Stomach (tissue), 9 donors: Measurements from ENCODE around the gene EML6. TPM values are rescaled to one million over a fixed set of nuclear protein-coding genes. Genes with fewer than 3 reads are reported as not detected.

Experiments
- DNase-seq, 2 donors: peaks; one replicate each; pipeline versions ENCODE4 v3.0.0 to v3.0.0-alpha.2; 2013 to 2019
- H3K27ac ChIP-seq, 5 donors: fragments of 200-600 bp in 4 of 5; sonication (generic) in 4 of 5; one replicate each; pipeline ENCODE4 v1.5.1; 2013 to 2019; ENCODE audit warnings: mild to moderate bottlenecking in 1 of 5, moderate library complexity in 1 of 5
- H3K27me3 ChIP-seq, 3 donors: fragments of 200-600 bp; sonication (generic); one replicate each; pipeline ENCODE4 v1.5.1; 2017 to 2019; ENCODE audit warnings: mixed run types in 1 of 3
- H3K36me3 ChIP-seq, 4 donors: fragments of 200-600 bp; sonication (generic); 1 replicate in 3 of 4; 2 replicates in 1 of 4; pipeline ENCODE4 v1.5.1; 2016 to 2019
- H3K4me1 ChIP-seq, 4 donors: fragments of 200-600 bp; sonication (generic); one replicate each; pipeline ENCODE4 v1.5.1; 2016 to 2019
- H3K4me3 ChIP-seq, 4 donors: fragments of 200-600 bp; sonication (generic) in 3 of 4; one replicate each; pipeline ENCODE4 v1.5.1; 2016 to 2019; ENCODE audit warnings: mild to moderate bottlenecking in 1 of 4
- H3K9me3 ChIP-seq, 4 donors: fragments of 200-600 bp; sonication (generic); one replicate each; pipeline ENCODE4 v1.5.1; 2016 to 2019
- EP300 ChIP-seq: sonication (generic); formaldehyde crosslinking; IDR thresholded peaks from one replicate; pipeline ENCODE4 v1.6.1; 2017; ENCODE audit warnings: antibody characterized with exemption
- POLR2A ChIP-seq, 4 donors: fragments of 450-650 bp; IDR thresholded peaks; one replicate each; pipeline ENCODE4 v1.6.1; 2016; ENCODE audit warnings: antibody characterized with exemption in 4 of 4, control low read depth in 2 of 4, mild to moderate bottlenecking in 1 of 4, moderate library complexity in 1 of 4
- POLR2AphosphoS5 ChIP-seq, 3 donors: sonication (generic); formaldehyde crosslinking; IDR thresholded peaks; one replicate each; pipeline ENCODE4 v1.6.1; 2016; ENCODE audit warnings: antibody characterized with exemption in 3 of 3
- WGBS, 5 donors: extraction: QIAGEN DNeasy Blood & Tissue Kit in 3 of 5; methylation state at CpG; one replicate each; pipeline versions ENCODE4 v1.1.5 to v1.1.7; 2013 to 2018; 5-methylcytosine and 5-hydroxymethylcytosine counted together
- intact Hi-C: fragments of 100-400 bp; cut with DNase I; formaldehyde crosslinking; loops from one replicate; pipeline ENCODE4 v1.15.1; 2023; ENCODE audit warnings: low total_unique reads
- polyA plus RNA-seq, 3 donors: library from polyadenylated mRNA; stranded (reverse); fragments of 200-250 nt; gene quantifications; one replicate each; pipeline ENCODE4 v1.2.3, GENCODE V29; 2013
- total RNA-seq, 5 donors: library from RNA; depleted of rRNA; stranded (reverse); fragments of >200 nt; gene quantifications; one replicate each; pipeline versions ENCODE4 v1.1.0 to v1.2.3, GENCODE V29; 2014 to 2016
- TF ChIP-seq, protein P1 (sequence below), 7 experiments: fragments of 450-650 bp in 4 of 7; fragments of 200-600 bp in 3 of 7; sonication (generic) in 3 of 7; IDR thresholded peaks; one replicate each; pipeline ENCODE4 v1.5.1; 2016 to 2019; ENCODE audit warnings: antibody characterized with exemption in 7 of 7, control low read depth in 2 of 7, mild to moderate bottlenecking in 1 of 7
- donor health status: healthy with polysubstance abuse.
- donor health status: Bipolar disorder and iron deficiency.
- donor health status: healthy.

EML6 gene
- total and polyA plus RNA-seq, 8 donors = 0.45 to 10.1 (median 1.8) TPM; not detected in 1

DNA sequence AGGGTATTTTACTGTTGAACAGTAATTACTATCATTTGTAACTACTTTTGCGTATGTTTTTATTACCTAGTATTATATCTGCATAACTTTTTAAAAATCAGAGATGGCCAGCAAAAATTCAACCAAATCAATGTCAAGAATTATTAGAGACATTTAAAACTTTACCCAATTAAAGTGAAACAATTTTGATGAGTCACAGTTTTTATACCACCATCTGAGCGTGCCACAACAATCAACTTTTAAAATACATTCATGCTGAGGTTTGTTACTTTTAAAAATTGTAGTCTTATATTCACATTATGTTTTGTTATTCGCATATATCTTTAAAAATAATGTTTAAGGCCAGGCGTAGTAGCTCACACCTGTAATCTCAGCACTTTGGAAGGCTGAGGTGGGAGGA, 211.9 kb downstream of the EML6 start:
- TF ChIP-seq, protein P1, sequence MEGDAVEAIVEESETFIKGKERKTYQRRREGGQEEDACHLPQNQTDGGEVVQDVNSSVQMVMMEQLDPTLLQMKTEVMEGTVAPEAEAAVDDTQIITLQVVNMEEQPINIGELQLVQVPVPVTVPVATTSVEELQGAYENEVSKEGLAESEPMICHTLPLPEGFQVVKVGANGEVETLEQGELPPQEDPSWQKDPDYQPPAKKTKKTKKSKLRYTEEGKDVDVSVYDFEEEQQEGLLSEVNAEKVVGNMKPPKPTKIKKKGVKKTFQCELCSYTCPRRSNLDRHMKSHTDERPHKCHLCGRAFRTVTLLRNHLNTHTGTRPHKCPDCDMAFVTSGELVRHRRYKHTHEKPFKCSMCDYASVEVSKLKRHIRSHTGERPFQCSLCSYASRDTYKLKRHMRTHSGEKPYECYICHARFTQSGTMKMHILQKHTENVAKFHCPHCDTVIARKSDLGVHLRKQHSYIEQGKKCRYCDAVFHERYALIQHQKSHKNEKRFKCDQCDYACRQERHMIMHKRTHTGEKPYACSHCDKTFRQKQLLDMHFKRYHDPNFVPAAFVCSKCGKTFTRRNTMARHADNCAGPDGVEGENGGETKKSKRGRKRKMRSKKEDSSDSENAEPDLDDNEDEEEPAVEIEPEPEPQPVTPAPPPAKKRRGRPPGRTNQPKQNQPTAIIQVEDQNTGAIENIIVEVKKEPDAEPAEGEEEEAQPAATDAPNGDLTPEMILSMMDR (IDR thresholded peaks at IDR 0.05) = no peak
- TF ChIP-seq POLR2AphosphoS5 (IDR thresholded peaks at IDR 0.05) (no peak), EP300 (no peak), POLR2A (IDR thresholded peaks at IDR 0.05) (no peak)
- WGBS, 5 donors = 90 to 96% (median 94%) methylated on average over 4 of the region's 4 CpGs
- H3K4me1 ChIP-seq = no peaks in the 10 kb centered on the region
- intact Hi-C loops = no loop called here
- no peak overlapping the region for H3K4me3 ChIP-seq
- no peaks in the 10 kb centered on the region for H3K36me3 ChIP-seq
- no peak for DNase-seq
- H3K9me3 ChIP-seq = peaks cover 0 to 10% (median 7%) of the 10 kb centered on the region in 4 donors
- no peak overlapping the region for H3K27ac ChIP-seq
- H3K27me3 ChIP-seq = no peaks in the 10 kb centered on the region

DNA sequence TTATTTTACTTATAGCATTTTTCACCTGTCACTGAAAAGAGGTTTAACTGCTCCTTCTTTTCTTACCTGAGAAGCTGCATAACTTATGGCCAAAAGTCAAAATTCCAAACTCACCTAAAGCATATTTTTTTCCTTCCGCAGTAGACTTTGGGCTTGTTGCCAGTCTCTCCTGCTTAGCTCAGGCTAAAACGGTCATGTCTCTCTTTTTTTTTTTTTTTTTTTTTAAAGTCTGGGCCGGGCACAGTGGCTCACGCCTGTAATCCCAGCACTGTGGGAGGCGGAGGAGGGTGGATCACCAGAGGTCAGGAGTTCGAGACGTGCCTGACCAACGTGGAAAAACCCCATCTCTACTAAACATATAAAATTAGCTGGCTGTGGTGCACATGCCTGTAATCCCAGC, 213.3 kb downstream of the EML6 start:
- intact Hi-C loops = no loop called here
- no peaks in the 10 kb centered on the region for H3K4me1 ChIP-seq
- no peaks in the 10 kb centered on the region for H3K27me3 ChIP-seq
- H3K4me3 ChIP-seq = no peak overlapping the region
- DNase-seq = no peak
- 65 to 80% (median 70%) methylated on average over 8 of the region's 8 CpGs for WGBS, 5 donors
- no peak overlapping the region for H3K27ac ChIP-seq
- no peaks in the 10 kb centered on the region for H3K36me3 ChIP-seq
- TF ChIP-seq POLR2AphosphoS5 (IDR thresholded peaks at IDR 0.05) = no peak
- TF ChIP-seq, protein P1 (IDR thresholded peaks at IDR 0.05) = no peak
- TF ChIP-seq EP300 = no peak
- TF ChIP-seq POLR2A (IDR thresholded peaks at IDR 0.05) = no peak
- H3K9me3 ChIP-seq = peaks cover 0 to 10% (median 7%) of the 10 kb centered on the region in 4 donors

DNA sequence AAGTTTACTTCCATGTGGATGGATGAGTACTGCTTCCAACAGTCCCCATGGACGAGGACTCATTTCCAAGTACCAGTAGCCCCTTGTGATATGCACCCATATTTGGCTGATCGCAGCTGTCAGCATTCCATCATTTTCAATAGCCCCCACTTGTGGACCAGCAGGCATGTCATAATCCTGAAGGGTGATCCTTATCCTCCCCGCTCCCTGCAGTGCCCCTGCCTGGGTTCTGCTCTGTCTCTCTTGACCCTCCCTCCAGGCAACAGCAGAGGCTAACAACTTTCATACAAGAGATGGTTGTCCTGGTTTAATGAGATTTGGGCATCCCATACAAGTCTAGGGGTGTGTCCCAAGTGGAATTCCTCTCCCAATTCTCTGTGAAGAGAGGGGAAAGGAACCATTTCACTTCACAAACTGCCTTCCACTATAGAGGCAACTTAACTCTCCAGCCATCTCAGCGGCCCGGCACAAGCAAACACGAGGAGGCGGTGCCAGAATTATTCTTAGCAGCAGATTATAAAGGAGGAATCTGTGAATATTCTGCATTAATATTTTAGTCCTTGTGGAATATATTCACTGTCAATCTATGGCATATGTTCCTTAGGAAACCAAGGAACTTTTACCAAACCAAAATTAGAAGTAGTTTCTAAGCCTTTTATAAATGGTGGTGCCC, 216.1 kb downstream of the EML6 start:
- Histone ChIP-seq H3K36me3 (no peaks in the 10 kb centered on the region), H3K9me3 (peaks cover 0 to 10% (median 7%) of the 10 kb centered on the region in 4 donors), H3K4me1 (no peaks in the 10 kb centered on the region), H3K27me3 (no peaks in the 10 kb centered on the region), H3K4me3 (no peak overlapping the region), H3K27ac (no peak overlapping the region)
- TF ChIP-seq, protein P1 (IDR thresholded peaks at IDR 0.05) = no peak
- TF ChIP-seq POLR2A (IDR thresholded peaks at IDR 0.05) = no peak
- no peak for TF ChIP-seq EP300
- no peak for TF ChIP-seq POLR2AphosphoS5 (IDR thresholded peaks at IDR 0.05)
- intact Hi-C loops = no loop called here
- WGBS, 5 donors = 85 to 92% (median 90%) methylated on average over 6 to 7 of the region's 7 CpGs
- DNase-seq = no peak

GRCh38 chr2:54940723-54941122, 217.3 kb downstream of the EML6 start:
- intact Hi-C loops = no loop called here
- Histone ChIP-seq H3K9me3 (peaks cover 0 to 10% (median 7%) of the 10 kb centered on the region in 4 donors), H3K4me3 (no peak overlapping the region), H3K27ac (no peak overlapping the region), H3K36me3 (no peaks in the 10 kb centered on the region), H3K27me3 (no peaks in the 10 kb centered on the region), H3K4me1 (peaks cover 0 to 6% (median 2%) of the 10 kb centered on the region in 4 donors)
- no peak for DNase-seq
- 49 to 70% (median 68%) methylated on average over 3 of the region's 3 CpGs for WGBS, 5 donors
- TF ChIP-seq POLR2A (IDR thresholded peaks at IDR 0.05) (no peak), POLR2AphosphoS5 (IDR thresholded peaks at IDR 0.05) (no peak), EP300 (no peak)
- TF ChIP-seq, protein P1 (IDR thresholded peaks at IDR 0.05) = no peak
